ENCODE data around the gene TIGAR.

Gene TIGAR, protein sequence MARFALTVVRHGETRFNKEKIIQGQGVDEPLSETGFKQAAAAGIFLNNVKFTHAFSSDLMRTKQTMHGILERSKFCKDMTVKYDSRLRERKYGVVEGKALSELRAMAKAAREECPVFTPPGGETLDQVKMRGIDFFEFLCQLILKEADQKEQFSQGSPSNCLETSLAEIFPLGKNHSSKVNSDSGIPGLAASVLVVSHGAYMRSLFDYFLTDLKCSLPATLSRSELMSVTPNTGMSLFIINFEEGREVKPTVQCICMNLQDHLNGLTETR

DNA sequence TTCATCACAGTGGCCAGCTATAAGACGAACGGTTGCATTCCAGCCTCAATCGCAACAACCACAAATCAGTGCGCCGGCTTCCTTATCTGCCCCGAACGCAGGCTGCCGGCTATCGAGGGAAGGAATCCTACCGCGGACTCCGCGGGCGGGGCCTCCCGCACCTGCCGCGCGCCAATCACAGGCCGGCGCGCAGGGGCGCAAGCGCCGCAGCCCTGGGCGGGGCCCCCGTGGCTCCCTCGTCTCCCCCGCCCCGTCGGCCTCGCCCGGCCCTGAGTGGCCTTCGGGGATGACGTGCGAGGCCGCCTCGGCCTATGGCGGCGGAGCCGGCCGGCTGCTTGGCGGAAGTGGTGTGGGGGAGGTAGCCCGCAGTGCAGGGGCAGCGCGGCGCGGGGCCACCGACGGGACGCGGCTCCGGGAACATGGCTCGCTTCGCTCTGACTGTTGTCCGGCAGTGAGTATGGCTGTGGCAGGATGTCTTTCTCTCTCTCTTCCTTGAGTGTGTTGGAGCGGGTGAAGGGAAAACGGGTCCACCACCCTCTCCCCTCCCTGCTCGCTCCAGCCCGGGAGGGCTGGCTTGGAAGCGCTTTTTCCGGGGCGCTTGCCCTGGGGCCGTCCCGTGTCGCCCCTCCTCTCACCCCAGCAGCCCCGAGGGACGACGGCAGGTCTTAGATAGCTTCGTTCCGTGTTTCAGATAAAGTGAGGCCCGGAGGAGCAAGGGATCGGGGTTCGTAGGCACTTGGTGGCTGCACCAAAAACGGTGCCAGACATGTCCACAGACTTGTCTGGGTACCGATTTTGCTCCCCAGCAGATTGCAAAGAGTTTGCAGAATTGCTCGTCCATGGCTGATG lies at the start of gene TIGAR:
Gene TIGAR, plus strand, starts transcription at position 361 of the 849 bp plus-strand sequence. Its CDS starts 59 bp downstream, at position 420.
- peak; percentile 95 for DNase-seq

GRCh38 chr12:4271717-4272423 lies 49.1 kb upstream of the TIGAR start:
- peak; percentile 93 for DNase-seq

- peak; percentile 78 for DNase-seq
Measured at GRCh38 chr12:4272424-4273272, 48.4 kb upstream of the TIGAR start.

DNA sequence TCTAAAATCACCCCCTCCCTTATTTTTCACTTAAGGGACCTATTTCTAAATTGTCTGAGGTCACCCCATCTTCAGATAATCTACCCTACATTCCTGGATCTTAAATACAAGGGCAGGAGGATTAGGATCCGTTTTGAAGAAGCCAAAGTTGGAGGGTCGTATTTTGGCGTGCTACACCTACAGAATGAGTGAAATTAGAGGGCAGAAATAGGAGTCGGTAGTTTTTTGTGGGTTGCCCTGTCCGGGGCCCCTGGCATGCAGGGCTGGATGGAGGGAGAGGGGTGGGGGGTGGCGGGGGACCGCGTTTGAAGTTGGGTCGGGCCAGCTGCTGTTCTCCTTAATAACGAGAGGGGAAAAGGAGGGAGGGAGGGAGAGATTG lies 47.8 kb upstream of the TIGAR start:
- no peak for DNase-seq

GRCh38 chr12:4273652-4274395 lies 47.2 kb upstream of the TIGAR start, which contains the start of gene CCND2:
TSS of gene CCND2 (plus strand) at chr12:4273762. CDS start at chr12:4274041, 279 bp downstream.
- DNase-seq = peak; percentile 96

DNA sequence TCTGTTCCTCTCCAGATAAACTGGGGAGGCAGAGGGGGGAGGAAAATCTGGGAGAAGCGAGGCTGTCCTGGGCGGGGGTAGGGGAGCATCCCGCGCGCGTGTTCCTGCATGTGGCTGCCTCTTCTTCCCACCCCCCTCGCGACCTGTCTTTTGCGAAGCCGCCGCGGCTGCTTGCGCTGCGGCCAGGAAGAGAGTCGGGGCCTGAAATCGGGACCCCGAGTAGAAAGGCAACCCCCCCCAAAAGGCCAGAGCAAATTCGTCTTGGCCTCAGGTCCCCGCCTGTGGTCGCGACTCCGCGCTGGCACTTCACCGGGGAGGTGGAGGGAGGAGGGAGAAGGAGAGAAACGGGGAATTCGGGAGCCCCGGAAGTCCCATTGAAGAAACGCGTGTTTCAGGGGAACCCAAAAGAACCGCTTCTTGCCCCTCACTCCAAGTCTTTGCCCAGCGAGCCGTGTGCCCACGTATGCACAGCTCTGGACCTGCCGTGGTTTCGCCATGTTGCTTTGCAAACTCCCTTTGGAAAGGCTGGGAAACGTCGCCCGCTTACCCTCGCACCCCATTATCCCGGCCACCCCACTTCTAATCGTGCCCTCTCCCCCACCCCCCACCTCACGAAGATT lies 46.5 kb upstream of the TIGAR start:
- no peak for DNase-seq

- DNase-seq = no peak
Measured at GRCh38 chr12:4275016-4275869, 45.8 kb upstream of the TIGAR start.

DNA sequence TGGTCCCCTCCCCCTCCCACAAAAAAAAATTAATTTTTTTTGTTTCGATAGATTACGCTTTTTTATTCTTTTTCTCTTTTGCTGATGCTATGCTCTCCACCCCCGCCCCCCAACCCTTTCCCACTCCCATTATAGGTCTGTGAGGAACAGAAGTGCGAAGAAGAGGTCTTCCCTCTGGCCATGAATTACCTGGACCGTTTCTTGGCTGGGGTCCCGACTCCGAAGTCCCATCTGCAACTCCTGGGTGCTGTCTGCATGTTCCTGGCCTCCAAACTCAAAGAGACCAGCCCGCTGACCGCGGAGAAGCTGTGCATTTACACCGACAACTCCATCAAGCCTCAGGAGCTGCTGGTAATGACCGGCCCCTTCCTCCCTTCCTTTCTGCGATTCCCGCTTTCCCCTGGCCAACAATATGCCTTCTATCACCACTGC lies 45.1 kb upstream of the TIGAR start:
- no peak for DNase-seq

DNA sequence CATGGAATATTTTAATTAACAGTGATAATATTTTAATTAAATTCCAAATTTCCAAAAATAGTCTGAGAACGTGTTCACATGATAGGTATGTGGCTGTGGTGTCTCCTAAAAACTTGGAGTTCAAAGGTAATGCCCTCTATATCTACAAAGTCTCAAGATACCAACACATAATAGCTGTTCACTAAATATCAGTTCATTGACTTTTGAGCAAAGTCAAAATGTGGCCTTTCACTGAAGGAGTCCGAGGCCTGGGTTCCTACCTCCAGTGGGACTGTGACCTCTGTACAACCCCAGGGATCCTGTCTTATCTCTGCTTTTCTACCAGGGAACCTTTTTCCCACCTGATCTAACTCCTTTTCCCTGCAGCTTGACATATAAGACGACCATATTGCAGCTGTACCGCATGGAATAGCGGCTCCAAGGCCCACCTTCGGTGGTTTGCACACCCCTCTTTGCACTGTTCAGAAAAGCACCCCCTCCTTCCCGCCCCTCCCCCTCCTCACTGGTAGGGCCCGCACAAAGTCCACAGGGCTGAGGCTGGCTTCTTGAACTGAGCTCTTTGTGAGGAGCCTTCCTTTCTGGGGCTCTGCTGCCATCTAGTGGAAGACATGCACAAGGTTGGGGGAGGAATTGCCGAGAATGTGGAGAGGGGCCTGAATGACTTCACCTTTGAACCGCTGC lies 44.3 kb upstream of the TIGAR start:
- DNase-seq = peak; percentile 95

GRCh38 chr12:4277205-4277543 lies 43.8 kb upstream of the TIGAR start:
- no peak for DNase-seq

DNA sequence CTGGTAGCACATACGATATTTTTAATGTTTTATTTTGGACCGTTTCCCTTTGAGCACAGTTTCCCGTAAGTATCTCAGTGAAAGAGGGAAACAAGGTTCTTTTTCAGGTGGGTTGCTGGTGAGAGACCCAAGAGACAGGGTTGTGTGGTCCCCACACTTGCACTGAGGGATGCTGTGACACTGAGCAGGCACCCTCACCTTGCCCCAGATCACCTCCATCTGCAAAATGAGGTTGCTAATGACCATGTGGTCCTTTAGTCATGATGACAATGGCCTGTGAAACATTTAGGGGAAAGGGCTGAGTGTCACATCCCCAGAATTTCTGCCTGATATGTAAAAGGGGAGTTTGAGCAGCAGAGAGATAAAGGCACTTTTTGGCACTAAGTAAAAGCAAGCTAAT lies 43.2 kb upstream of the TIGAR start:
- no peak for DNase-seq

DNA sequence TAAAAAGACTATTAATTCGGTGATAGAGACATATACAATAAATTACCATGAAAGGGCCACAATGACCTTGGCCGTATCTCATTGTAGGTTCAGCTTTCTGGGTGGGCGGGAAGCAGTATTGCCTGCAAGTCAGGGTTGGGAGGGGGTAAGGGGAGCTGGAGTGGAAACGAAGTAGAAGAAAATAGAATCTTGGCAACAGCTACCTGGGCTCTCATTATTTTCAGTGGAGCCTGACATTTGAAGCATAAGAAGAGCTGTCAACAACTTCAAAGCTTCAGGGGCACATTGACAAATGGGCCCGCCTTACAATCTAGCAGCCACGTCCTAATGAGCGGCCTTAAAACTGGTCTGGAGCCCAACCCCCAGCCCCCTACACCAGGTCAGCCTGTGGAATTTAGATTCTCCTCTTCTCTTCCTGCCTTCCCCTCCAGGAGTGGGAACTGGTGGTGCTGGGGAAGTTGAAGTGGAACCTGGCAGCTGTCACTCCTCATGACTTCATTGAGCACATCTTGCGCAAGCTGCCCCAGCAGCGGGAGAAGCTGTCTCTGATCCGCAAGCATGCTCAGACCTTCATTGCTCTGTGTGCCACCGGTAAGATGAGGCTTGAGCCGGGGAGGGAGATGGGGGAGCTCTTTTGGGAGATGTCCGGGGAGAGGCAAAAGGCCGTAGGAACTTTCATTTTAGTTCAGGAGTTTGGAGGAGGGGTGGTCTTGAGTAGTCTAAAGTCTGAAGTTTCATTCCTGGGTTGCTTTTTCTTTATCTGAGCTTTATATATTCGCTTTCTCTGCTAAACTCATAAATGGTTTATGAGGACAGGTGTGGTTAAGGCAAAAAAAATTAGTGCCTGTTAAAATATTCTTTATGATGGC lies 42.5 kb upstream of the TIGAR start:
- no peak for DNase-seq

- no peak for DNase-seq
Measured at GRCh38 chr12:4279198-4279690, 41.8 kb upstream of the TIGAR start.

GRCh38 chr12:4280351-4281163 lies 40.5 kb upstream of the TIGAR start:
- no peak for DNase-seq

- no peak for DNase-seq
Measured at GRCh38 chr12:4281173-4281654, 39.8 kb upstream of the TIGAR start.

DNA sequence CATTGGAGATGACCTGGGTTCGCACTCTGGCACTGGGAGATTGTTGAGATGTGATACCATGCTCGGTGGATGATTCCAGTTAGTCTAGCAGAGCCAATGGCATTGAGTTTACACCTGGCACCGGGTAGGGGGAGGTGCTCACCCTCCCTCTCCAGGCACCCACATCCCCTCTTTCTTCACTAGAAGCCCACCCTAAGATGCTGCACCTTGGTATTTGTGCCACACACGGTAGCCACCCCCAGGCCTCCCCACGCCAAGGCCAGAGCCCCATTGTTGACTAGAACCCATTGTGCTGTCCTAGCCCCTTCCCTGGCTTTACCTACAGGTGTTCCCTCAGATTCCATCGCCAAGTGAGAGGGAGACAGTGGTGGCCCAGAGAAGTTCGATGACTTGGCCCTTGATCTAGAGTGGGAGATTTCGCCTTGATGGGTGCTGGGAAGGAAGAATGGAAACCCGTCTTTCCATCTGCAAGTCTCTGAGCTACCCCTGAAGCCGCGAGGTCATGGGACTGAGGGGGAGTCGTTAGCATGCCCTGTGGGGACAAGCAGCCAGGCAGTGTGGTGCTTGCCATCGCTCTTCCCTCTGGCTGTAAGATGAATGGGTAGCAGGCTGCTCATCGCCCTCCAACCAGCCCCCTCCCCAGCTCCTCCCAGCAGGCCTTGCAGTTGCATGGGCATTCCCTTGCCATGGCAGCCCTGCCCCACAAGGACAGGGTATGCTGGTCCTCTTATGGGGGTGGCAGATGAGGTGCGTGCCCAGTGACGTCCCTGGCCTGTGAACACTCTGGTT lies 38.7 kb upstream of the TIGAR start:
- DNase-seq = no peak
